Measurements from ENCODE around the gene SNX8.

- TF ChIP-seq CTCF (conservative IDR thresholded peaks at IDR 0.05; ENCODE audit: low read depth, low read length) (no peak), POLR2A (IDR thresholded peaks at IDR 0.05; ENCODE audit: low read depth, low read length) (no peak)
These were observed 83.4 kb downstream of the SNX8 start for GRCh38 chr7:2230882-2231281.

Measured in IMR-90 (cell line).